ENCODE measurements around the gene FLNB. TPM values are rescaled to one million over a fixed set of nuclear protein-coding genes. Genes with fewer than 3 reads are reported as not detected.
A peak's percentile ranks its signal among the peaks of the same experiment; 100 is the strongest.

FLNB gene
- total and polyA plus RNA-seq, 2 of the 13 experiments (the other 11 are each of a cell fraction or from before 2014, with no cell fraction given), result 106 to 130 TPM

- TF ChIP-seq STAT6 (CRISPR knock-in tag; IDR thresholded peaks at IDR 0.05; ENCODE audit: borderline replicate concordance), result no peak
- TF ChIP-seq GRHL1 (CRISPR knock-in tag; conservative IDR thresholded peaks at IDR 0.05), result no peak
- TF ChIP-seq EZH2 (conservative IDR thresholded peaks at IDR 0.05; ENCODE audit: low read depth, low read length), result no peak
- no peak for TF ChIP-seq ZNF674 (CRISPR knock-in tag; IDR thresholded peaks at IDR 0.05; ENCODE audit: low read depth)
- no peak for TF ChIP-seq BORCS8-MEF2B (CRISPR knock-in tag; IDR thresholded peaks at IDR 0.05)
- peak; percentile 82 for TF ChIP-seq ISL2 (CRISPR knock-in tag; IDR thresholded peaks at IDR 0.05)
- peak; percentile 39 for TF ChIP-seq MED8 (CRISPR knock-in tag; IDR thresholded peaks at IDR 0.05; ENCODE audit: insufficient replicate concordance)
- TF ChIP-seq ZKSCAN8 (CRISPR knock-in tag; IDR thresholded peaks at IDR 0.05; ENCODE audit: borderline replicate concordance), result no peak
- TF ChIP-seq PRMT3 (CRISPR knock-in tag; IDR thresholded peaks at IDR 0.05; ENCODE audit: borderline replicate concordance, low read depth), result no peak
- TF ChIP-seq ZNF709 (CRISPR knock-in tag; IDR thresholded peaks at IDR 0.05), result 0 out of 2 replicates have a peak, but pooled peaks have one; percentile 66
- TF ChIP-seq HMGA1 (CRISPR knock-in tag; conservative IDR thresholded peaks at IDR 0.05), result no peak
- no peak for TF ChIP-seq ZIK1 (CRISPR knock-in tag; IDR thresholded peaks at IDR 0.05; ENCODE audit: borderline replicate concordance, low read depth)
- TF ChIP-seq HMGXB3 (CRISPR knock-in tag; IDR thresholded peaks at IDR 0.05; ENCODE audit: borderline replicate concordance), result no peak
- TF ChIP-seq ZNF337 (CRISPR knock-in tag; IDR thresholded peaks at IDR 0.05; ENCODE audit: borderline replicate concordance, low read depth), result no peak
- TF ChIP-seq RFX1 (IDR thresholded peaks at IDR 0.05), result no peak
- no peak for TF ChIP-seq HBP1 (CRISPR knock-in tag; IDR thresholded peaks at IDR 0.05; ENCODE audit: low read depth)
- no peak for TF ChIP-seq ZBTB14 (CRISPR knock-in tag; IDR thresholded peaks at IDR 0.05)
Observed at GRCh38 chr3:58175437-58176184, 167.4 kb downstream of the FLNB start (continued).
